Chondrocyte (in vitro differentiated cells): ENCODE results near the gene AKAP13. TPM values are rescaled to one million over a fixed set of nuclear protein-coding genes. Genes with fewer than 3 reads are reported as not detected.

Source experiments
- DNase-seq: peaks from one replicate; pipeline ENCODE4 v3.0.0; 2021; ENCODE audit warnings: mixed read lengths, low spot score
- H3K27ac Mint-ChIP-seq: one replicate; pipeline ENCODE4 v1.8.0; 2021; ENCODE audit warnings: mild to moderate bottlenecking, moderate library complexity, mixed read lengths; ENCODE audit not compliant: unreplicated experiment
- H3K27me3 Mint-ChIP-seq: 2 replicates; pipeline ENCODE4 v1.8.0; 2021; ENCODE audit warnings: low read depth, mixed read lengths
- H3K36me3 Mint-ChIP-seq: 2 replicates; pipeline ENCODE4 v1.8.0; 2021; ENCODE audit warnings: low read depth, mixed read lengths
- H3K4me1 Mint-ChIP-seq: 2 replicates; pipeline ENCODE4 v1.8.0; 2021; ENCODE audit warnings: low read depth, mild to moderate bottlenecking, mixed read lengths
- H3K4me3 Mint-ChIP-seq: one replicate; pipeline ENCODE4 v1.8.0; 2021; ENCODE audit warnings: mild to moderate bottlenecking, moderate library complexity, mixed read lengths; ENCODE audit not compliant: unreplicated experiment
- H3K9me3 Mint-ChIP-seq: 2 replicates; pipeline ENCODE4 v1.8.0; 2021; ENCODE audit warnings: low read depth, mixed read lengths
- total RNA-seq: library from RNA; stranded (reverse); gene quantifications from 3 replicates; pipeline ENCODE4 v1.2.1, GENCODE V29; 2021
- TF ChIP-seq, protein P1 (sequence below): fragments of 200-600 bp; sonication (generic); IDR thresholded peaks from 2 replicates; pipeline ENCODE4 v1.5.0; 2021; ENCODE audit warnings: antibody characterized with exemption, mild to moderate bottlenecking, moderate library complexity

The AKAP13 gene
- total RNA-seq, 1 donor from 2014 or later = 80.6 TPM

- Mint-ChIP-seq H3K27me3 (no peaks in the 10 kb centered on the region), H3K36me3 (peaks cover 2% of the 10 kb centered on the region), H3K27ac (peak overlapping the region; percentile 49), H3K4me3 (no peak overlapping the region), H3K4me1 (peaks cover 19% of the 10 kb centered on the region), H3K9me3 (no peaks in the 10 kb centered on the region)
- TF ChIP-seq, protein P1, sequence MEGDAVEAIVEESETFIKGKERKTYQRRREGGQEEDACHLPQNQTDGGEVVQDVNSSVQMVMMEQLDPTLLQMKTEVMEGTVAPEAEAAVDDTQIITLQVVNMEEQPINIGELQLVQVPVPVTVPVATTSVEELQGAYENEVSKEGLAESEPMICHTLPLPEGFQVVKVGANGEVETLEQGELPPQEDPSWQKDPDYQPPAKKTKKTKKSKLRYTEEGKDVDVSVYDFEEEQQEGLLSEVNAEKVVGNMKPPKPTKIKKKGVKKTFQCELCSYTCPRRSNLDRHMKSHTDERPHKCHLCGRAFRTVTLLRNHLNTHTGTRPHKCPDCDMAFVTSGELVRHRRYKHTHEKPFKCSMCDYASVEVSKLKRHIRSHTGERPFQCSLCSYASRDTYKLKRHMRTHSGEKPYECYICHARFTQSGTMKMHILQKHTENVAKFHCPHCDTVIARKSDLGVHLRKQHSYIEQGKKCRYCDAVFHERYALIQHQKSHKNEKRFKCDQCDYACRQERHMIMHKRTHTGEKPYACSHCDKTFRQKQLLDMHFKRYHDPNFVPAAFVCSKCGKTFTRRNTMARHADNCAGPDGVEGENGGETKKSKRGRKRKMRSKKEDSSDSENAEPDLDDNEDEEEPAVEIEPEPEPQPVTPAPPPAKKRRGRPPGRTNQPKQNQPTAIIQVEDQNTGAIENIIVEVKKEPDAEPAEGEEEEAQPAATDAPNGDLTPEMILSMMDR = no peak
- no peak for DNase-seq
Observed at GRCh38 chr15:85518979-85519761, 138.8 kb downstream of the AKAP13 start.

DNA sequence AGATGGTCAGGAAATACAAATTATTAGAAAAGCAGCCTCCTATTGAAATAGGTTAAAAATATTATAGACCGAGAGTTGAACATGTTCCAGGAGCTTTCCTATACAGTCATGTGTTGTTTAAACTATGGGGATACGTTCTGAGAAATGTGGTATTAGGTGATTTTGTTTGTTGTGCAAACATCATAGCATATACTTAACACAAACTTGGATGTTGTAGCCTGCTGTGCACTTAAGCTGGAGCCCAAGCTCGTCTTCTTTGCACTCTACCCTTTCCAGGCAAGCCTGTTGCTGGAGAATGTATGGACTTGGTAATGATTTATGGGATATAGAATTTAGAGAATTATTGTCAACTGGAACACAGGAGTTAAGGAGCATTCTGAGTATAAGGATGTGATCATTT lies 140.2 kb downstream of the AKAP13 start:
- no peak overlapping the region for H3K27ac Mint-ChIP-seq
- no peaks in the 10 kb centered on the region for H3K27me3 Mint-ChIP-seq
- DNase-seq = no peak
- H3K9me3 Mint-ChIP-seq = no peaks in the 10 kb centered on the region
- no peak overlapping the region for H3K4me3 Mint-ChIP-seq
- H3K4me1 Mint-ChIP-seq = peaks cover 19% of the 10 kb centered on the region
- TF ChIP-seq, protein P1 = no peak
- peaks cover 5% of the 10 kb centered on the region for H3K36me3 Mint-ChIP-seq

DNA sequence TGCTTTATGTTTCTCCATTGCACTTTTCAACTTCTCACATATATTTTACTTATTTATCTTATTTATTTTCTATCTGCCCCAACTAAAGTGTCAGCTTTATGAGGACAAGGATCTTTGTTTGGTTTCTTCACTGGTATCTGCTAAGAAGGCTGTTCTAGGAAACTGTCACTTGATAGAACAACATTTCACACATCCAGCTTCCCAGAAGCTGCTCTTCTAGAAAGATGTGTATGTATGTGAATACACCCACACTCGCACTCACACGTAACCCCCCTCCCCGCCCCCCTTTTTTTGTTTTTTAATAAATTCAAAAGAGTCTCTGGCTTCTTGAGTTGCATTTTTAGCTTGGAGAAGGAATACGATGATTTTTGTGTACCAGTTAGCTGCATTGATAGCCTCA lies 143.1 kb downstream of the AKAP13 start:
- no peak for DNase-seq
- Mint-ChIP-seq H3K4me3 (no peak overlapping the region), H3K4me1 (peaks cover 38% of the 10 kb centered on the region), H3K36me3 (peaks cover 5% of the 10 kb centered on the region), H3K9me3 (no peaks in the 10 kb centered on the region), H3K27me3 (no peaks in the 10 kb centered on the region), H3K27ac (no peak overlapping the region)
- TF ChIP-seq, protein P1 = no peak

DNA sequence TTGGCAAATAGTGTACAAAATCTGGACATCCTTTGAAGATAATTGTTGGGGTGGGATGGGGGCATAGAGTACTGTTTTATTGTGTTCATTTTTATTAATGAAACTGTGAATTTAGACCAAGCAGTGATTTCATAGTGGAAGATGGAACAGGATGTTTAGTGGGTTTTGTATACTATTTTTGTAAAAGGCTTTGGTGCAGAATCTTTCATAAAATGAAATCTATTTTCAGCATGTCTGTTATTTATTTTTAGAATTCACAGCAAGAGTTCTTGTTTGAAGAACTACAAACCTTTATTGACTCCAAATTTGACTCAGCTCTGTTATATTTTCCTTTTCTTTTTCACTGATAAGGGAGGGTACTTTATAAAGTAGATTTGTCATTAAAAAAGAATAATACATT lies 145.4 kb downstream of the AKAP13 start:
- peaks cover 5% of the 10 kb centered on the region for H3K36me3 Mint-ChIP-seq
- DNase-seq = no peak
- no peak overlapping the region for H3K27ac Mint-ChIP-seq
- TF ChIP-seq, protein P1 = no peak
- peaks cover 32% of the 10 kb centered on the region for H3K4me1 Mint-ChIP-seq
- H3K4me3 Mint-ChIP-seq = no peak overlapping the region
- H3K27me3 Mint-ChIP-seq = no peaks in the 10 kb centered on the region
- H3K9me3 Mint-ChIP-seq = no peaks in the 10 kb centered on the region

GRCh38 chr15:85527895-85528294 lies 147.5 kb downstream of the AKAP13 start:
- Mint-ChIP-seq H3K27me3 (no peaks in the 10 kb centered on the region), H3K36me3 (peaks cover 4% of the 10 kb centered on the region), H3K4me3 (no peak overlapping the region), H3K4me1 (peaks cover 35% of the 10 kb centered on the region), H3K9me3 (no peaks in the 10 kb centered on the region), H3K27ac (peak overlapping the region; percentile 72)
- DNase-seq = no peak
- TF ChIP-seq, protein P1 = no peak
